Keratinocyte (primary cell): ENCODE measurements around the gene PDZRN3.

Source experiments
- CTCF ChIP-seq, 3 experiments: IDR thresholded peaks in 1 of 3; conservative IDR thresholded peaks in 1 of 3; optimal IDR thresholded peaks in 1 of 3; 2 replicates in 2 of 3; 3 replicates in 1 of 3; pipeline versions ENCODE3 to v1.5.1; 2011; ENCODE audit warnings: low read length in 3 of 3, mild to moderate bottlenecking in 3 of 3, moderate library complexity in 2 of 3, control low read depth in 1 of 3, inconsistent platforms in 1 of 3; ENCODE audit not compliant: insufficient read depth in 2 of 3; ENCODE audit errors: extremely low read depth in 1 of 3
- EZH2 ChIP-seq: IDR thresholded peaks from one replicate; pipeline ENCODE4 v1.6.1; 2012; ENCODE audit warnings: inconsistent platforms, mild to moderate bottlenecking, low read length, moderate library complexity

- TF ChIP-seq CTCF (optimal IDR thresholded peaks at IDR 0.05 in 1 of 3, IDR thresholded peaks at IDR 0.05 in 1 of 3, conservative IDR thresholded peaks at IDR 0.05 in 1 of 3; ENCODE audit: extremely low read depth in 1 of 3, insufficient read depth in 2 of 3, low read length in 3 of 3) (no peak), EZH2 (no peak)
These were observed 65.0 kb downstream of the PDZRN3 start for GRCh38 chr3:73559749-73560148.
